Esophagus muscularis mucosa (tissue), 4 donors: ENCODE results near the gene GKN2.

ENCODE experiments used
- EP300 ChIP-seq: sonication (generic); formaldehyde crosslinking; IDR thresholded peaks from one replicate; pipeline ENCODE4 v1.6.1; 2017; ENCODE audit warnings: antibody characterized with exemption
- POLR2A ChIP-seq: fragments of 450-650 bp; IDR thresholded peaks from one replicate; pipeline ENCODE4 v1.6.1; 2017; ENCODE audit warnings: antibody characterized with exemption, moderate library complexity, mild to moderate bottlenecking, low read depth
- POLR2AphosphoS5 ChIP-seq, 2 donors: sonication (generic); formaldehyde crosslinking; IDR thresholded peaks; one replicate each; pipeline ENCODE4 v1.6.1; 2017; ENCODE audit warnings: antibody characterized with exemption in 2 of 2
- TF ChIP-seq, protein P1 (sequence below), 3 experiments: fragments of 200-600 bp in 2 of 3; fragments of 450-650 bp in 1 of 3; sonication (generic) in 2 of 3; IDR thresholded peaks; one replicate each; pipeline ENCODE4 v1.5.1; 2017 to 2019; ENCODE audit warnings: antibody characterized with exemption in 3 of 3, mild to moderate bottlenecking in 2 of 3, moderate library complexity in 1 of 3

DNA sequence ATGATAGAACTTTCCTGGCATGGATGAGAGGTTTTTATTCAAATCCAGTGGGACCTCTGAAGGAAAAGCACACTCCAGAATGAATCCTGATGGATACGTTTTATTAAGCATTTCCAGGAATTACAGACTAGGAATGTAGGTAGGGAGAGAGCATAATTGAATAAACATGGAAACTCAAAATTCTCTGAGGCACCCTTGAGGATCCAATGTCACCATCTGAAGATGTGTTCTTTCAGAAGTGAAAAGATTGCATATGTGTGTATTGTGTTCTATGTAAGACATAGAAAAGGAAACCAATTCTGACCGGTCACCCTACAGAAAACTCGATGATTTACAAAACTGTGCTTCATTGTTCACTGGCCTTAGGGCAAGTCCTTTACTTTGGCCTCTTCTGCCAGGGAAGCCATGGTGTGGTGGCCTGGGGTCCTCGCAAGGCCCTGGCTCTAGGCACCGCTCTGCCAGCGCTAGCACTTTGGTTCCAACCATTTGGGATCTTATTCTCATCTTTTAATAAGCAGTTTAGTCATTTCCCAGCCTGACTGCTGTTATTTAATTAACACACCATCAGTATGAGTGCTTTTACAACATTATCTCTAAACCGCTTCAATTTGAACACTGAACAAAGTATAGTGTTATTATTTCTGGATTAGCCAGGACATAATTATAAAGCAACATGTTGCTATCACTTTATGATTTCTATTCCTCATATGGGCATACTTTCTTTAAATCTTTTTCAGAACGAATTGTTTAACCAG is 17.2 kb upstream of the GKN2 start:
- TF ChIP-seq, protein P1, sequence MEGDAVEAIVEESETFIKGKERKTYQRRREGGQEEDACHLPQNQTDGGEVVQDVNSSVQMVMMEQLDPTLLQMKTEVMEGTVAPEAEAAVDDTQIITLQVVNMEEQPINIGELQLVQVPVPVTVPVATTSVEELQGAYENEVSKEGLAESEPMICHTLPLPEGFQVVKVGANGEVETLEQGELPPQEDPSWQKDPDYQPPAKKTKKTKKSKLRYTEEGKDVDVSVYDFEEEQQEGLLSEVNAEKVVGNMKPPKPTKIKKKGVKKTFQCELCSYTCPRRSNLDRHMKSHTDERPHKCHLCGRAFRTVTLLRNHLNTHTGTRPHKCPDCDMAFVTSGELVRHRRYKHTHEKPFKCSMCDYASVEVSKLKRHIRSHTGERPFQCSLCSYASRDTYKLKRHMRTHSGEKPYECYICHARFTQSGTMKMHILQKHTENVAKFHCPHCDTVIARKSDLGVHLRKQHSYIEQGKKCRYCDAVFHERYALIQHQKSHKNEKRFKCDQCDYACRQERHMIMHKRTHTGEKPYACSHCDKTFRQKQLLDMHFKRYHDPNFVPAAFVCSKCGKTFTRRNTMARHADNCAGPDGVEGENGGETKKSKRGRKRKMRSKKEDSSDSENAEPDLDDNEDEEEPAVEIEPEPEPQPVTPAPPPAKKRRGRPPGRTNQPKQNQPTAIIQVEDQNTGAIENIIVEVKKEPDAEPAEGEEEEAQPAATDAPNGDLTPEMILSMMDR (IDR thresholded peaks at IDR 0.05) = no peak
- TF ChIP-seq EP300 (no peak), POLR2AphosphoS5 (IDR thresholded peaks at IDR 0.05) (no peak), POLR2A (no peak)
